ENCODE results near the gene TTL.
"Not testable (repeated sequence)": the region's sequence is repeated elsewhere in the genome, so short reads cannot be mapped to it uniquely, and the experiment has no call there.

Gene TTL

DNA sequence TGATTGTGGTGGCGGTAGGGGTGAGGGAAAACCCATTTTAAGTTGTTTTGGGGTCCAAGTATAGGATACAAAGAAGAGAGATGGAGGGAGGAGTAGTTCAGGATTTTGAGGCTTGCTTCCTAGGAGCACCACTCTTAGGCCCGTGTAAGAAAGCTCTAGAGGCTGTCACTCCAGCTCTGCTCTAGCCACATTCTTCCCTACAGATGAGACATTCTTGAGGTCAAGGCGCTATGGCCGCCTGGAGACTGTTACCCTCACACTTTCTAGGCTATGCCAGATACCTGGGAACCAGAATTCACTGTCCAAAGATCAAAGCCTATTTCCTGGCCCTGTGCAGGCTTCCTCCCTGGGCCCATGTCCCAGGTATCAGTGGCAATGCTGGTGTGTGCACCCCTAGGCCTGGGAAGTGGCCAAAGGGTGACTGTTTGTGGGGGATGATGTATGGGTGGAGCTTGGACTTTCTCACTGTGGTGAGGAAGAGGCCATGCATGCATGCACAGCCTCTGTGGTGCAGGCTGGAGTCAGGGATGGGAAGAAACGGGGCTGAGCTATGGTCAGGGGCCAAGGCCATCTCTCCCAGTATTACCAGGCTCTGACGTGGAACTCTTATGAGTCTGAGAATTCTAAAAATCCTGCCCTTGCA, 7.0 kb upstream of the TTL start:
- no peak for DNase-seq (ENCODE audit: low read depth in 2 of 2)

DNA sequence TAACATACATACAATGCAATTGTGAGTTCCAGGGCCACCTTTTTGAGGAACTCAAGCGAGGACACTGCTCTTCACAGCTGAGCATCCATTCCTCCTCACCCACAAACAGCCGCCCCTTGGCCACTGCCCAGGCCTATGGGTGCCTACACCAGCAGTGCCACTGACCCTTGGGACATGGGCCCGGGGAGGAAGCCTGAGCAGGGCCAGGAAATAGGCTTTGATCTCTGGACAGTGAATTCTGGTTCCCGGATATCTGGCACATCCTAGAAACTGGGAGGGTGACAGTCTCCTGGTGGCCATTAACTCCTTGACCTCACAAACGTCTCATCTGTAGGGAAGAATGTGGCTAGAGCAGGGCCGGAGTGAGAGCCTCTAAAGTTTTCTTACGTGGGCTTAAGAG, 5.5 kb upstream of the TTL start:
- no peak for DNase-seq (ENCODE audit: low read depth in 2 of 2)

DNA sequence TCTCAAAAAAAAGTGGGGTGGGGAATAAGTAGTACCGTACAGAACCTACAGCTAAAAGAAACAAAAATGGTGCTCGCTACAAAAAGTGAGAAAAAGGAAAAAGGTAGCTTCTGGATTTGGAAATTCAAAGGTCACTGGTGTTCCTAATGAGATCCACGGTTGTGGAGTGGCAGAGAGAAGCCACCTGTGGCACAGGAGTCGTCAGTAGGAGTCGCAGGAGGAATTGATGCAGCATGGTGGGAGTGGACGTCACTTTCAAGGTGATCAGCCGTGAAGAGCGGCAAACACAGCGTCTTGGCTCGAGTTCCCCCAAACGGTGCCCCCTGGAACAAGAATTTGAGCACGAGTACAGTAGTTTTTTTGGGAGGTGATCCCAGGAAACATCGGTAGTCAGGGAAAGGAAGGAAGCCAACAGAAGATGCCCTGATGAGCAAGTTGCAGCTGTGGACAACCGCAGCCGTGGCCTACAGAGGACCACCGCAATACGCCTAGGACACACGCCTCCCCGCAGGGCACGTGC, 1.4 kb upstream of the TTL start:
- no peak for DNase-seq (ENCODE audit: low read depth in 2 of 2)

DNA sequence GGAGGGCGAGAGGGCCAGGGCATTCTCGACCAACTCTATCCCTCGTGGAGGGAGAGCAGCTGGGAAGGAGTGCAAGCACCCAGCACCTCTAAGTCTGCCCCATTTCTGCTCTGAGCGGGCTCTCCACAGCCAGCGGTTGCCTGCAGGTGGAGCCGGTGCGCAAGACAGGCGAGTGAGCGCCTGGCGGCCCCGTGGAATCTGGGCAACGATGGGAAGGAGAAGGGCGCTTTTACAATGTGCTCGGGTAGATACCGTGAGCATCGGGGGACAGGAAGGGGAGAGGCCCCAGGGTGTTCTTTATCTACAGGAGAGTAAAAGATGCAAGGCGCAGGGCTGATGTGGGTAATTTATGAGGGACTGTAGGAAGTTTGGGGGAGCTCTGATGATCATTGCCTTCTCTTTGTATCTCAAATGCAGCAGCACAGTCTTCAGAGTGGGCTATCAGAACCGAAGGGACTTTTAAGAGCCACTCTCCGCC, 867 bp upstream of the TTL start:
- DNase-seq (ENCODE audit: low read depth in 2 of 2): peak; percentile 45 to 61

DNA sequence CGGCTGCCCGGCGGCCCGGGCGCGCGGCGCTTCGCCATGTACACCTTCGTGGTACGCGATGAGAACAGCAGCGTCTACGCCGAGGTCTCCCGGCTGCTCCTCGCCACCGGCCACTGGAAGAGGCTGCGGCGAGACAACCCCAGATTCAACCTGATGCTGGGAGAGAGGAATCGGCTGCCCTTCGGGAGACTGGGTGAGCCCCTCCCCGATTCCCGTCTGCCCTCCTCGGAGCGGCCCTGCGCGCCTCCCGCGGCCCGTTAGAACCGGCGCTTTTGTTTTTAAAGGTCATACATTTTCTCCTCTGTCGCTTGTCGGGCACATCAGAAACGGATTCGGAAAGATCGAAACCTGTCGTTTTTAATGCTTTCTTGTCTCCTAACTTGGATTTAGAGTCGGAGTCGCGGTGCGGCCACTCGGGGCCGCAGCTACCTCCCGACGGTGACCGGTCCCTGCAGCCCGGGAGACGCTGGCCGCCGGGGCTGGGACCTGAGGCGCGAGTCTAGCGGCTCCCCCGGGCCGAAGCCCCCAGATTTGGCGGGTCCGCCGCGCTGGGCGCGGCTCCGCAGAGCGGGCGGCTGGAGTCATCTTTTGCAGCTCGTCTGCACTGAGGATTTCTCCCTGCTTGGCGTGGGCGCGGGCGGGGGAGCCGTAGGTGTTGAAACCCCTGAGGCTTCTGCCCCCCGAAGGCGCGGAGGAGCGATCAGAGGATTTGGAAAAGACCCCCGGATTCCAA, 519 bp downstream of the TTL start:
- DNase-seq (ENCODE audit: low read depth in 2 of 2): peak in 1 of 2 donors; percentile 14

DNA sequence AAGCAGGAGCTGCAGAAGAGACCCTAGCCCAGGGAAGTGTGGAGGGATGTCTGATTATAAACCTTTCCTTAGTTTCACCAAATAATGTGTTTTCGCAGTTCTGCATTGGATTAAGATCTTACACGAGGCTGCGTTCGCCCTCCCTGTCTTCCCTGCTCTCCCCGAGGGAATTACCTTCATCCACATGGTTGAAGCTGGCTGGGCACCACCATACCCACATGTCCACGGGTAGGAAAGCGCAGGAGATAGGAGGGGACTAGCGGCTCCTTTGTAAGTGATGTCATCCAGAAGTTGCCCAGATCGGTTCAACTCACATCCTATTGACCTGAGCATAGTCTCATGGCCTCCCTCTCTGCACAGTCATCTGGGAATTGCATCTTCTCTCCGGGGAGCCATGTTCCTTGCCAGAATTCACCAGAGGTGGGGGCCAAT, 1.1 kb downstream of the TTL start:
- DNase-seq (ENCODE audit: low read depth in 2 of 2): no peak

DNA sequence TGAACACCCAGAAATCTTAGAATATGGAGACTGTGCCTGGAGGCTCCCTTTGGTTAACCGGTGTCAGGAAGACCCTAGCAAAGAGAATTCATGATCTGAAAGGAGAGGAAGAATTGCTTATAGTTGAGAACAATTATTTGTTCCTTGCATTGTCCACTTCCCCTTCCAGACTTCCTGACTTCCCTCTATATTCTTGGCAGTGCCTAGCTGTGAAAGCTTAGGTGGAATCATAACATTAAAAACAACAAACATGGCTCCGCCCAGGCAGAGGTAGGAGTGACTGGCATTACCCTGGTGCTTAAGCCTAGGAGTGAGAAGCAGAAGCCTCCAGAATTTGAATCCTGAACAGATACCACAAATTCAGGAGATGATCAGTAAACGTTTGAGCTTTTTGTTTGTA, 1.9 kb downstream of the TTL start:
- no peak for DNase-seq (ENCODE audit: low read depth in 2 of 2)

DNA sequence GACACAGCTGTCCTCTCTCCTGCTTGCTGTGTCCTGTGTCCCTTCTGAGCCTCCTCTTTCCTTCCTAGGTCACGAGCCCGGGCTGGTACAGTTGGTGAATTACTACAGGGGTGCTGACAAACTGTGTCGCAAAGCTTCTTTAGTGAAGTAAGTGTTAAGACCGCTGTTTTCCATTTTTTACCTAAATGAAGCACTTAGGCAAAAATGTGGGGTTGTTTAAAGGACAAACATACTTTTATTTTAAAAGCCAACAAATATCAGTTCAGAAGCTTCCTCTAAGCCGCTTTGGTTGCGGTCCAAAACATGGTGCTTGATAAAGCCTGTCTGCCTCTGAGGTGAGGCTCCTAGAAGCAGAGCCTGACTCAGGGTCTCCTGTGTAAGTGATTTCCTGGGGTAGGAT, 3.9 kb downstream of the TTL start:
- no peak for DNase-seq (ENCODE audit: low read depth in 2 of 2)

DNA sequence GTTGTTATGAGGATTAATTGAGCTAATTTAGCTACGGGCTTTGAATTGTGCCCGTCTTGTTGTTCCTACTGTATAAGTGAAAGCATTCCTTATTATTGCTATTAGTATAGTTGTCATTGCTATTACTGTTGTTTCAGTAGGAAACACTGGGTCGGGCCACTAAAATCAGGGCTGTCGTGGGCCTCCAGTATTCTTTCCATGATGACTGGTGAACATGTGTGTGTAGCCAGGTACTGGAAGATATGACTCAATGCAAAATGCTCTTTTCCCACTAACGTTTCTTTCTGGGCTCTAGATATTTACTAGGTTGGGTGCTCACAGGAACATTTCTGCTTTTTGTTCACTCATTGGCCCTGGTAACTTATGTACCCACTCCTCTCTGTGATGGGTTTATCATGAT, 4.9 kb downstream of the TTL start:
- DNase-seq (ENCODE audit: low read depth in 2 of 2): no peak

DNA sequence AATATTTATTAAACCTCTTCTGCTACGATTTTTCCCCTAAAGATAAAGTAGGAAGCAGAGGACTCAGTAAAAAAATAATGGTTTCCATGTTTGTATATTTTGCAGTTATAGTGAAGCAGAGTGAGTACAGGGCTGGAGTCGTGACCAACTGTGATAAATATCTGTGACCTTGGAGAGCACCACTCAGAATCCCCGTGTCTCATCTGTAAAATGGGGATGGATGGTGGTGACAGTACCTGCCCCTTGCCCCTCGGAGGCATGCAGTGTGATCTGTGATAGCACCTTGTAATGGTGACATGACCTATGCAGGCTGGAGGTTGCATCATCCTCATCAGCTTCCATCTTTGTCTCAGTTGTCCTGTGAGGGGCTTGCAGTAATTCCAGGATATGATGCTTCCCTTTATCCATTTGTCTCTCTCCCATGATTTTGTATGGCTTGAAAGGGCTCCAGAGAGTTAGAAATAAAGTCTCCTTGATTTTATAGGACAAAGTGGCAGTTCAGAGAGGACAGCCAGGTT, 5.5 kb downstream of the TTL start:
- DNase-seq (ENCODE audit: low read depth in 2 of 2): no peak

DNA sequence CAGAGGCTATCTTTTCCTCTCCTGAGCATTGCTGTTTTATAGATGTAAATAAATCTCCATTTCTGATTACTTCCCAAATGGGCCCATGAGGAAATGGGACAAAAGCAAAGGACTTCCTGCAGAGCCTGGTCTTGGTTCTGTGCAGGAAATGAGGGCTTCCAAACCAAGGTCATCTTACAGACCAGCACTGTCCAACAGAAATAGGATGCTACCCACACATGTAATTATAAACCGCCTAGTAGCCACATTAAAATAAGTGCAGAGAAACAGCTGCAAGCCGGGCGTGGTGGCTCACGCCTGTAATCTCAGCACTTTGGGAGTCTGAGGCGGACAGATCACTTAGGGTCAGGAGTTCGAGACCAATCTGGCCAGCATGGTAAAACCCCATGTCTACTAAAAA, 6.2 kb downstream of the TTL start:
- no peak for DNase-seq (ENCODE audit: low read depth in 2 of 2)

DNA sequence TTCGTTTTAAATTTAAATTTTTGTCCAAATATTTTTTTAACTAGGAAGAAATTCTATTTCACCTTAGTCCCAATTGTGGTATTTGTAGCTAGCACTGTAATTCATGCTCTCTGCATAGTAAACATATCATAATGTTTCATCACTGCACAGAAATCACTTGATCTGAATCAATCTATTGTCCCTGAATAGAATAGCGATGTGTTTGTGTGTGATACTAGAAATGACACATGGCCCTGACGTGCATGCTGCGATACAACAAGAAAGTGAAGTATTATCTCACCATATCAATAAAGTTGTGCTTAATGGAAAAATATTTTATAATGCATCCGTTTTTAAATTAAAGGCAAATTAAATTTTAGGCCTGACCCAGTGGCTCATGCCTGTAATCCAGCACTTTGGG, 10.0 kb downstream of the TTL start:
- DNase-seq (ENCODE audit: low read depth in 2 of 2): no peak

DNA sequence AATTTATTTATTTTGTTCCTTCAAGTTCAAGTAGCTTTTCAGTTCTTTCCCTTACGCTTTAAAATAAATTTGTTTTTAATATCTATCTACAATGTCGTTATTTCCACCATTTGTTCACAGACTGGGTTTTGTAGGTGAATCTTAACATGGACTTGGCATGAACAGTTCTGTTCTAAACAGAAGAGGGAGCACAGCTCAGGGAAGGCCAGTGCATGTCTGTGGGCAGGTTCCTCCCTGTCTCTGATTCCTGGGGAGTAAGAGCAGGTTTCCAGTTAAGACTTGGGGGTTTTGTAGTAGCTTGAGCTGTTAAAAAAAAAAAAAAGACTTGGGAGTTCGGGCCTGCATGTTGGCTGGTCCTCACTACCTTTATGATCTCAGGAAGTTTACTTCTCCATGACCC, 11.1 kb downstream of the TTL start:
- DNase-seq (ENCODE audit: low read depth in 2 of 2): no peak

DNA sequence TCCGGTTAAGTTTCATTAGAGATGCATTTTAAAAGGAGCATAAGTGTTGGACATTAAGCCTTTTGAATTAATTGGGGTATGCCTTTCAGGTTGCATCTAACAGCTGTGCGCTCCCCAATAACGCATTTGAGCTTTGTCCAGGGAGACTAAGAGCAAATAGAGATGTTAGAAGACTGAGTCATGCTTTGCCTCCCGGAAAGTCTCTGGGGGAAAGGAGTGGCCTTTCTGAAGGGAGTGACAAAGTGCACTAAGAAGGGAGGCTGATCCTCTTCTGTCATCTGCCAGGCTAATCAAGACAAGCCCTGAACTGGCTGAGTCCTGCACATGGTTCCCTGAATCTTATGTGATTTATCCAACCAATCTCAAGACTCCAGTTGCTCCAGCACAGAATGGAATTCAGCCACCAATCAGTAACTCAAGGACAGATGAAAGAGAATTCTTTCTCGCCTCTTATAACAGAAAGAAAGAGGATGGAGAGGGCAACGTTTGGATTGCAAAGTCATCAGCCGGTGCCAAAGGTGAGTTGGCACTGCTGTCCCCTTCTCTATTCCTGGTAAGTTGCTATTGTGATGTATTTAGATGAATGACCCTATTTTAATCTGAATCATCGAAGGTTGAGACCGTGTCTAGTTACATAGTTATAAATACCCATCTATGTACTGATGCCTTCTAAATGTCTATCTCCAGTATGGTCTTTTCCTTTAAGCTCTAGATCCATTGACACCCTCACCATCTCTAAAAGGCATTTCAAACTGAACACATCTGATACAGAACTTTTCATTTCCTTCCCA, 12.1 kb downstream of the TTL start:
- DNase-seq (ENCODE audit: low read depth in 2 of 2): no peak

DNA sequence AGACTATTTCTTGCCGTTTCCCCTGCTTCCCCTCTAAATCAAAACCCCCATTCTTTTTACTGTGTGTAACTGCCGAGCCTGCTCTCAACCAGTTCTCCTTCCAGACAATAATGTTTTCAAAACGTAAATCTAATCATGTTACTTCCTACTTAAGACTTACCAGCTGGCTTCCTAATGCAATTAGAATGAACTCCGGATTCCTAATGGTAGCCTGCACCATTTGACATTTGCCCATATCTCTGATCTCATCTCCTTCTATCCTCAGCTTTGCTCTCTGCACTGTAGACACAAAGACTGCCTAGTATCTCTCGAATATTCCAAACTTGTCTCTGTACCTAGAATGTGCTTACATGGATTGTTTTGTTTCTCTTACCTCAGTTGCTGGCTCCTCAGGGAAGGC, 12.9 kb downstream of the TTL start:
- DNase-seq (ENCODE audit: low read depth in 2 of 2): no peak

DNA sequence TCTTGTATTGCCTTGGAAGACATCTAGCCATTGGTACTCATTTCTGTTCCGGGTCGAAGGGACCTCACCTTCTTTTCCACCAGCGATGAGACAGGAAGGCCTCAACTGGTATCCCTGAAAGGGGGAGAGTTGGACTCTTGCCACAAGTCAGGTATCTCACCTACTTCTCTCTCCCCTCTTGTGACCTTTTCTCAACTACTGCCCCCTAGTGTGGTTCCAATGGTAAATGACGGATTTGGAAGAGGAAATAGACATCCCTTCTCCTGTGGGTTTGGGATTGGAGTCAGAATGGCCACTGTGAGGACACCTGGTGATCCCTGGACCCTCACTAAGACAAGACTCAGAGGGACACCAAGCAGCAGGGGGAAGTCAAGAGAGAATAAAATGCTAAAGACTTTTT, 13.9 kb downstream of the TTL start:
- DNase-seq (ENCODE audit: low read depth in 2 of 2): not testable (repeated sequence)

DNA sequence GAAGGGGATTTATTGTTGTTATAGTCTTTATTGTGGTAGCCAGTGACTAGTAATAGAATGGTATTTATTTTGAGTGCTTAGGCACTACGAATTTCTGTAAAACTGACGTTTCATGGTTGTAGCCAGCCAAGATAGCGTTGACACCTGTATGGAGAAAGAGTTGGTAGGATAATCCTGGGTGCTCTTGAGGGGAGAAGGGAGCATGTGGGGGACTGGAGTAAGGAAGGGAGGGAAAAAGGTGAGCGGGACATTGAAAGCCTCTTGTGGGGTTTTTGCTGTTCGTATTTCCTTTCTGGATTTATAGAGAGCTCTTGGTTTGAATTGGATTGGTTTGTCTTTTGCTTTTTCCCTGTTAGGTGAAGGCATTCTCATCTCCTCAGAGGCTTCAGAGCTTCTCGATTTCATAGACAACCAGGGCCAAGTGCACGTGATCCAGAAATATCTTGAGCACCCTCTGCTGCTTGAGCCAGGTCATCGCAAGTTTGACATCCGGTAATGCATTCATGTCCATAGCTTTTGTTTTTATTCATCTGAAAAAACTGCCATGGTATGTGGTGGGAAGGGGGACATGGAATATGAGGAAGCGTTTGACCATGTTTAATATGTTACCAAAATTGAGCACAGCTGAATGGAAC, 19.0 kb downstream of the TTL start:
- not testable (repeated sequence) for DNase-seq (ENCODE audit: low read depth in 2 of 2)

DNA sequence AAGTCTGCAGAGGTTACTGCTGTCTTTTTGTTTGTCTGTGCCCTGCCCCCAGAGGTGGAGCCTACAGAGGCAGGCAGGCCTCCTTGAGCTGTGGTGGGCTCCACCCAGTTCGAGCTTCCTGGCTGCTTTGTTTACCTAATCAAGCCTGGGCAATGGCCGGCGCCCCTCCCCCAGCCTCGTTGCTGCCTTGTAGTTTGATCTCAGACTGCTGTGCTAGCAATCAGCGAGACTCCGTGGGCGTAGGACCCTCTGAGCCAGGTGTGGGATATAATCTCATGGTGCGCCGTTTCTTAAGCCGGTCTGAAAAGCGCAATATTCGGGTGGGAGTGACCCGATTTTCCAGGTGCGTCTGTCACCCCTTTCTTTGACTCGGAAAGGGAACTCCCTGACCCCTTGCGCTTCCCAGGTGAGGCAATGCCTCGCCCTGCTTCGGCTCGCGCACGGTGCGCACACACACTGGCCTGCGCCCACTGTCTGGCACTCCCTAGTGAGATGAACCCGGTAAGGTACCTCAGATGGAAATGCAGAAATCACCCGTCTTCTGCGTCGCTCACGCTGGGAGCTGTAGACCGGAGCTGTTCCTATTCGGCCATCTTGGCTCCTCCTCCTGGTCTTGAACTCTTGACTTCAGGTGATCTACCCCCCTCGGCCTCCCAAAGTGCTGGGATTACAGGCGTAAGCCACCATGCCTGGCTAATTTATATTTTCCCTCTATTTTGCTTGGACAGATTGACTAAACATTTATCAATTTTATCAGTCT, 27.5 kb downstream of the TTL start:
- DNase-seq (ENCODE audit: low read depth in 2 of 2): not testable (repeated sequence)

DNA sequence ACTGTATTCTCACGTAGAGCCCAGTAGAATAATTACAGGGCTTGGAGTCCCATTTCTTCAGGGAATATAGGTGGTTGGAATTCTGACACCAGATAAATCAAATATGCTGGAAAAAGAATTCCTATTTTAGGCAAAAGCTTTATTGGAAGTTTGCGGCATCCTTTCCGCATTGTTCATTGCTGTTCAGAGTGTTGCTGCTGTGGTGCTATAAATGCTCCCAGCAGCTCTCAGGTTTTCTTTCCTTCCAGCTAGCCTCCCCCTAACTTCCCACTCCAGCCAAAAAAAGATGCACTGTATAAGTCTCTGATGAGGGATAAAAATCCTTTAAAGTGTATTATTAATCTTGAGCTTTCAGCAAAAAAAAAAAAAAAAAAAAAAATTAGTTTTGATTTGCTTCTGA, 34.8 kb downstream of the TTL start:
- no peak for DNase-seq (ENCODE audit: low read depth in 2 of 2)

DNA sequence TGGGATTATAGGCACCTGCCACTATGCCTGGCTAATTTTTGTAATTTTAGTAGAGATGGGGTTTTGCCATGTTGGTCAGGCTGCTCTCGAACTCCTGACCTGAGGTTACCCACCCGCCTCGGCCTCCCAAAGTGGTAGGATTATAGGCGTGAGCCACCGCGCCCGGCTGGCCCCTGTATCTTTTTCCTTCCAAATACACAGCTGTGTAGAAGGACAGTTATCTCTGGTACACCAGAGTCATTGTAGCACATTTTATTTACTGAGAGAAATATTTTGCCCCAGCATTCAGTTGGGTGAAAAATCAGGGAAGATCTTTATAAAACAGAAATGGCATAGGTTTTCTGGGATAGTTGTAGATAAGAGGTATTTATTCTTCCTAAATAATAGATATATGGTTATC, 36.9 kb downstream of the TTL start:
- DNase-seq (ENCODE audit: low read depth in 2 of 2): no peak

DNA sequence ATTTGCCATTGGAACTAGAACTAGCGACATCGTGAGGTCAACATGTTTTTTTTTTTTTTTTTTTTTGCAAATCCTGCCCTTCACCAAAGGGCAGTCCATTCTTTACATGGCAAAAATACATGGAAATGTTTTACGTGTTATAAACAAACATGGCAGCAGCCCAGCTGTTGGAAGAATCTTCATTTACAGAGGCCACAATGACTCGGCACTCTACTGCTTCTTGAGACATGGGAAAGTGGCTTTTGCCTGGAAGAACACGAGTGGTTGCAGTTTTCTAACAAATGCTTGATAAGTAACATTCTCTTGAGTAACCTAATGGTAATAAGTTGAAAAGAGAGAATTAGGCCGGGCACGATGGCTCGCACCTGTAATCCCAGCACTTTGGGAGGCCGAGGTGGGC, 37.5 kb downstream of the TTL start:
- no peak for DNase-seq (ENCODE audit: low read depth in 2 of 2)

All from stimulated activated CD4-positive, alpha-beta T cell treated with anti-CD3 and anti-CD28 coated beads, Interleukin-1b, Interleukin-23, amount 100 ng/mL, for 1 hour (primary cell).